ENCODE measurements around the gene XG.

Gene XG

GRCh38 chrX:2820136-2820771, 68.4 kb downstream of the XG start:
- ATAC-seq (ENCODE audit: low read depth) (no peak), DNase-seq (ENCODE audit: low spot score) (no peak)
- Histone ChIP-seq H3K9me3 (ENCODE audit: severe bottlenecking) (no peaks in the 10 kb centered on the region), H3K27ac (ENCODE audit: poor library complexity, severe bottlenecking) (no peak overlapping the region), H3K36me3 (ENCODE audit: low read depth) (no peaks in the 10 kb centered on the region), H3K4me1 (ENCODE audit: insufficient read depth, poor library complexity, severe bottlenecking) (no peaks in the 10 kb centered on the region), H3K4me3 (ENCODE audit: severe bottlenecking) (no peak overlapping the region), H3K27me3 (ENCODE audit: insufficient read depth, poor library complexity, severe bottlenecking) (no peaks in the 10 kb centered on the region)
- TF ChIP-seq, protein P1, sequence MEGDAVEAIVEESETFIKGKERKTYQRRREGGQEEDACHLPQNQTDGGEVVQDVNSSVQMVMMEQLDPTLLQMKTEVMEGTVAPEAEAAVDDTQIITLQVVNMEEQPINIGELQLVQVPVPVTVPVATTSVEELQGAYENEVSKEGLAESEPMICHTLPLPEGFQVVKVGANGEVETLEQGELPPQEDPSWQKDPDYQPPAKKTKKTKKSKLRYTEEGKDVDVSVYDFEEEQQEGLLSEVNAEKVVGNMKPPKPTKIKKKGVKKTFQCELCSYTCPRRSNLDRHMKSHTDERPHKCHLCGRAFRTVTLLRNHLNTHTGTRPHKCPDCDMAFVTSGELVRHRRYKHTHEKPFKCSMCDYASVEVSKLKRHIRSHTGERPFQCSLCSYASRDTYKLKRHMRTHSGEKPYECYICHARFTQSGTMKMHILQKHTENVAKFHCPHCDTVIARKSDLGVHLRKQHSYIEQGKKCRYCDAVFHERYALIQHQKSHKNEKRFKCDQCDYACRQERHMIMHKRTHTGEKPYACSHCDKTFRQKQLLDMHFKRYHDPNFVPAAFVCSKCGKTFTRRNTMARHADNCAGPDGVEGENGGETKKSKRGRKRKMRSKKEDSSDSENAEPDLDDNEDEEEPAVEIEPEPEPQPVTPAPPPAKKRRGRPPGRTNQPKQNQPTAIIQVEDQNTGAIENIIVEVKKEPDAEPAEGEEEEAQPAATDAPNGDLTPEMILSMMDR (IDR thresholded peaks at IDR 0.05; ENCODE audit: poor library complexity, severe bottlenecking) = no peak

- TF ChIP-seq, protein P1 (IDR thresholded peaks at IDR 0.05; ENCODE audit: poor library complexity, severe bottlenecking) = no peak
- H3K27me3 ChIP-seq (ENCODE audit: insufficient read depth, poor library complexity, severe bottlenecking) = no peaks in the 10 kb centered on the region
- ATAC-seq (ENCODE audit: low read depth) = no peak
- H3K4me1 ChIP-seq (ENCODE audit: insufficient read depth, poor library complexity, severe bottlenecking) = no peaks in the 10 kb centered on the region
- H3K27ac ChIP-seq (ENCODE audit: poor library complexity, severe bottlenecking) = no peak overlapping the region
- no peak overlapping the region for H3K4me3 ChIP-seq (ENCODE audit: severe bottlenecking)
- no peaks in the 10 kb centered on the region for H3K9me3 ChIP-seq (ENCODE audit: severe bottlenecking)
- no peaks in the 10 kb centered on the region for H3K36me3 ChIP-seq (ENCODE audit: low read depth)
- no peak for DNase-seq (ENCODE audit: low spot score)
These were observed 72.1 kb downstream of the XG start for GRCh38 chrX:2823795-2824386.

DNA sequence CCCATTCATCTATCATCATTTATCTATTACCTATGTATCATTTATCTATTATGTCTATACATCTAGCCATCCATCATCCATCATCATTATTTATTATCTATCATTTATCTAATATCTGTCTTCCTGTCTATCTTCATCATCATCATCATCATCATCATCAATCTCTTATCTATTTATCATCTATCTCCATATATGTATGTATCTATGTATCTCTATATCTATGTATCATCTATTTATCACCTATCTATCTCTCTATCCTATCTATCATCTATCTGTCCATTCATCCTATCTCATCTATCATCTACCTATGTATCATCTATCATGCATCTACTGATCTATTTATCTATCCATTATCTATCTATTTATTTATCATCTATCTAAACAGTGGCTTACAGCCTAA, 73.0 kb downstream of the XG start:
- H3K27me3 ChIP-seq (ENCODE audit: insufficient read depth, poor library complexity, severe bottlenecking) = no peaks in the 10 kb centered on the region
- ATAC-seq (ENCODE audit: low read depth) (no peak), DNase-seq (ENCODE audit: low spot score) (no peak)
- H3K9me3 ChIP-seq (ENCODE audit: severe bottlenecking) = no peaks in the 10 kb centered on the region
- no peaks in the 10 kb centered on the region for H3K4me1 ChIP-seq (ENCODE audit: insufficient read depth, poor library complexity, severe bottlenecking)
- TF ChIP-seq, protein P1 (IDR thresholded peaks at IDR 0.05; ENCODE audit: poor library complexity, severe bottlenecking) = no peak
- H3K4me3 ChIP-seq (ENCODE audit: severe bottlenecking) = no peak overlapping the region
- no peak overlapping the region for H3K27ac ChIP-seq (ENCODE audit: poor library complexity, severe bottlenecking)
- no peaks in the 10 kb centered on the region for H3K36me3 ChIP-seq (ENCODE audit: low read depth)

GRCh38 chrX:2828344-2828958, 76.6 kb downstream of the XG start, which contains the start of gene GYG2:
Gene GYG2, plus strand, starts transcription at chrX:2828930. Its CDS starts 1,259 bp downstream, at chrX:2830189.
- DNase-seq (ENCODE audit: low spot score) (no peak), ATAC-seq (ENCODE audit: low read depth) (no peak; the same call in 2 of the 3 replicates)
- H3K4me3 ChIP-seq (ENCODE audit: severe bottlenecking) = peak within 1 kb of the TSS; percentile 15

More at GRCh38 chrX:2828344-2828958, 76.6 kb downstream of the XG start, which contains the start of gene GYG2:
- Histone ChIP-seq H3K27ac (ENCODE audit: poor library complexity, severe bottlenecking) (no peak within 1 kb of the TSS), H3K4me1 (ENCODE audit: insufficient read depth, poor library complexity, severe bottlenecking) (no peaks in the 10 kb centered on the region), H3K36me3 (ENCODE audit: low read depth) (no peaks in the 10 kb centered on the region), H3K27me3 (ENCODE audit: insufficient read depth, poor library complexity, severe bottlenecking) (no peaks in the 10 kb centered on the region), H3K9me3 (ENCODE audit: severe bottlenecking) (no peaks in the 10 kb centered on the region)
- TF ChIP-seq, protein P1 (IDR thresholded peaks at IDR 0.05; ENCODE audit: poor library complexity, severe bottlenecking) = no peak
